GM12878 (cell line): ENCODE data around the gene TTLL4.

Source experiments
- NBN ChIP-seq: fragments of 450-650 bp; IDR thresholded peaks from 2 replicates; pipeline ENCODE4 v1.6.1; 2016
- POLR2A ChIP-seq: IDR thresholded peaks from 2 replicates; pipeline ENCODE4 v1.6.1; 2011; ENCODE audit warnings: low read depth, mild to moderate bottlenecking, low read length
- POLR2AphosphoS5 ChIP-seq: IDR thresholded peaks from 2 replicates; pipeline ENCODE4 v1.6.1; 2011; ENCODE audit warnings: mild to moderate bottlenecking, low read length, inconsistent platforms
- TF ChIP-seq, protein P1 (sequence below): fragments of 450-650 bp; formaldehyde crosslinking; IDR thresholded peaks from 2 replicates; pipeline ENCODE4 v1.5.0; 2022; ENCODE audit warnings: mild to moderate bottlenecking, missing genetic modification characterization
- TF ChIP-seq, protein P2 (sequence below): IDR thresholded peaks from 2 replicates; pipeline ENCODE4 v1.6.1; 2011; ENCODE audit warnings: low read depth, low read length, improper control_type of control experiment, borderline replicate concordance

- TF ChIP-seq, protein P1, sequence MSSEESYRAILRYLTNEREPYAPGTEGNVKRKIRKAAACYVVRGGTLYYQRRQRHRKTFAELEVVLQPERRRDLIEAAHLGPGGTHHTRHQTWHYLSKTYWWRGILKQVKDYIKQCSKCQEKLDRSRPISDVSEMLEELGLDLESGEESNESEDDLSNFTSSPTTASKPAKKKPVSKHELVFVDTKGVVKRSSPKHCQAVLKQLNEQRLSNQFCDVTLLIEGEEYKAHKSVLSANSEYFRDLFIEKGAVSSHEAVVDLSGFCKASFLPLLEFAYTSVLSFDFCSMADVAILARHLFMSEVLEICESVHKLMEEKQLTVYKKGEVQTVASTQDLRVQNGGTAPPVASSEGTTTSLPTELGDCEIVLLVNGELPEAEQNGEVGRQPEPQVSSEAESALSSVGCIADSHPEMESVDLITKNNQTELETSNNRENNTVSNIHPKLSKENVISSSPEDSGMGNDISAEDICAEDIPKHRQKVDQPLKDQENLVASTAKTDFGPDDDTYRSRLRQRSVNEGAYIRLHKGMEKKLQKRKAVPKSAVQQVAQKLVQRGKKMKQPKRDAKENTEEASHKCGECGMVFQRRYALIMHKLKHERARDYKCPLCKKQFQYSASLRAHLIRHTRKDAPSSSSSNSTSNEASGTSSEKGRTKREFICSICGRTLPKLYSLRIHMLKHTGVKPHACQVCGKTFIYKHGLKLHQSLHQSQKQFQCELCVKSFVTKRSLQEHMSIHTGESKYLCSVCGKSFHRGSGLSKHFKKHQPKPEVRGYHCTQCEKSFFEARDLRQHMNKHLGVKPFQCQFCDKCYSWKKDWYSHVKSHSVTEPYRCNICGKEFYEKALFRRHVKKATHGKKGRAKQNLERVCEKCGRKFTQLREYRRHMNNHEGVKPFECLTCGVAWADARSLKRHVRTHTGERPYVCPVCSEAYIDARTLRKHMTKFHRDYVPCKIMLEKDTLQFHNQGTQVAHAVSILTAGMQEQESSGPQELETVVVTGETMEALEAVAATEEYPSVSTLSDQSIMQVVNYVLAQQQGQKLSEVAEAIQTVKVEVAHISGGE (CRISPR knock-in tag), result no peak
- no peak for TF ChIP-seq POLR2AphosphoS5
- TF ChIP-seq POLR2A, result no peak
- TF ChIP-seq, protein P2, sequence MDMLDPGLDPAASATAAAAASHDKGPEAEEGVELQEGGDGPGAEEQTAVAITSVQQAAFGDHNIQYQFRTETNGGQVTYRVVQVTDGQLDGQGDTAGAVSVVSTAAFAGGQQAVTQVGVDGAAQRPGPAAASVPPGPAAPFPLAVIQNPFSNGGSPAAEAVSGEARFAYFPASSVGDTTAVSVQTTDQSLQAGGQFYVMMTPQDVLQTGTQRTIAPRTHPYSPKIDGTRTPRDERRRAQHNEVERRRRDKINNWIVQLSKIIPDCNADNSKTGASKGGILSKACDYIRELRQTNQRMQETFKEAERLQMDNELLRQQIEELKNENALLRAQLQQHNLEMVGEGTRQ, result no peak
- TF ChIP-seq NBN, result no peak
Measured at GRCh38 chr2:218796691-218797090, 86.1 kb downstream of the TTLL4 start.
